ENCODE data around the gene SYT1.

DNA sequence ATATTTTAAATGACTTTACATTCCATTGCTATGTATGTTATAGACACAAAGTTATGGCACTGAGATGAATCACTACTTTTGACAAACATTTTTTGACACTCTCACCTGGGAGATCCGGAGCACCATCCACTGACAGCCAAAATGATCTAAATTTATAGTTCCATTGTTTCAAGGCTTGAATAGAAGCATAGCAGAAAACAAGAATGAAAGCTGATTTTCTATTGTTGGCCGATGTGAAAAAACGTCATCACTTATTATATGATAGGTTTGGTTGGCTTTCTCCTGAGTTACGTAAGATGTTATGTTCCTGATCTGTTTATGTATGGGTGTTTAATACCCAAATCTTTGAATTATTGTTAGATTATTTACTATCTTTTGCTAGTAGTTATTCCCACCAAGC is 520.0 kb downstream of the SYT1 start:
- TF ChIP-seq NFRKB (IDR thresholded peaks at IDR 0.05) (no peak), SUZ12 (IDR thresholded peaks at IDR 0.05) (no peak), CTBP1 (IDR thresholded peaks at IDR 0.05; ENCODE audit: borderline replicate concordance) (no peak), L3MBTL2 (conservative IDR thresholded peaks at IDR 0.05) (no peak), SP1 (IDR thresholded peaks at IDR 0.05) (no peak), ZNF384 (IDR thresholded peaks at IDR 0.05) (no peak)
- TF ChIP-seq, protein P1, sequence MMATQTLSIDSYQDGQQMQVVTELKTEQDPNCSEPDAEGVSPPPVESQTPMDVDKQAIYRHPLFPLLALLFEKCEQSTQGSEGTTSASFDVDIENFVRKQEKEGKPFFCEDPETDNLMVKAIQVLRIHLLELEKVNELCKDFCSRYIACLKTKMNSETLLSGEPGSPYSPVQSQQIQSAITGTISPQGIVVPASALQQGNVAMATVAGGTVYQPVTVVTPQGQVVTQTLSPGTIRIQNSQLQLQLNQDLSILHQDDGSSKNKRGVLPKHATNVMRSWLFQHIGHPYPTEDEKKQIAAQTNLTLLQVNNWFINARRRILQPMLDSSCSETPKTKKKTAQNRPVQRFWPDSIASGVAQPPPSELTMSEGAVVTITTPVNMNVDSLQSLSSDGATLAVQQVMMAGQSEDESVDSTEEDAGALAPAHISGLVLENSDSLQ (IDR thresholded peaks at IDR 0.05) = no peak
